Measurements from ENCODE around the gene OR2Y1.
A peak's percentile ranks its signal among the peaks of the same experiment; 100 is the strongest.

Gene OR2Y1, protein sequence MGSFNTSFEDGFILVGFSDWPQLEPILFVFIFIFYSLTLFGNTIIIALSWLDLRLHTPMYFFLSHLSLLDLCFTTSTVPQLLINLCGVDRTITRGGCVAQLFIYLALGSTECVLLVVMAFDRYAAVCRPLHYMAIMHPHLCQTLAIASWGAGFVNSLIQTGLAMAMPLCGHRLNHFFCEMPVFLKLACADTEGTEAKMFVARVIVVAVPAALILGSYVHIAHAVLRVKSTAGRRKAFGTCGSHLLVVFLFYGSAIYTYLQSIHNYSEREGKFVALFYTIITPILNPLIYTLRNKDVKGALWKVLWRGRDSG

DNA sequence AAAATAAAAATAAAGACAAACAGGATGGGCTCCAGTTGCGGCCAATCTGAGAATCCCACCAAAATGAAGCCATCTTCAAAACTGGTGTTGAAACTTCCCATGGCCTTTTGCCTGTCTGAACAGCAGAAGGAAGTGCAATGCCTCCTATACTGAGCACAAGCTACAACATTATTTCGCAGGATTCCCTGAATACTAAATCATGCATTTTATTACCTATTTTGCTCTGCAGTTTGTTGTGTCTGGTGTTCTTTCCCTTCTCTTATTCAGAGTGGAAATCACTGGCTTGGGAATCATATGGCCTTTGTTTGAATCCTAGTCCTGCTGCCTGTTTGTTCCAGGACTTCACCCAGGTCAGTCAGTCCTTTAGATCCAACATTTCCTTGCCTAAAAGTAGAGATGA is at the start of gene OR2Y1:
OR2Y1 (minus strand) TSS at position 101 of the 400 bp plus-strand sequence; CDS start at position 101, 0 bp downstream.
- TF ChIP-seq, protein P1, sequence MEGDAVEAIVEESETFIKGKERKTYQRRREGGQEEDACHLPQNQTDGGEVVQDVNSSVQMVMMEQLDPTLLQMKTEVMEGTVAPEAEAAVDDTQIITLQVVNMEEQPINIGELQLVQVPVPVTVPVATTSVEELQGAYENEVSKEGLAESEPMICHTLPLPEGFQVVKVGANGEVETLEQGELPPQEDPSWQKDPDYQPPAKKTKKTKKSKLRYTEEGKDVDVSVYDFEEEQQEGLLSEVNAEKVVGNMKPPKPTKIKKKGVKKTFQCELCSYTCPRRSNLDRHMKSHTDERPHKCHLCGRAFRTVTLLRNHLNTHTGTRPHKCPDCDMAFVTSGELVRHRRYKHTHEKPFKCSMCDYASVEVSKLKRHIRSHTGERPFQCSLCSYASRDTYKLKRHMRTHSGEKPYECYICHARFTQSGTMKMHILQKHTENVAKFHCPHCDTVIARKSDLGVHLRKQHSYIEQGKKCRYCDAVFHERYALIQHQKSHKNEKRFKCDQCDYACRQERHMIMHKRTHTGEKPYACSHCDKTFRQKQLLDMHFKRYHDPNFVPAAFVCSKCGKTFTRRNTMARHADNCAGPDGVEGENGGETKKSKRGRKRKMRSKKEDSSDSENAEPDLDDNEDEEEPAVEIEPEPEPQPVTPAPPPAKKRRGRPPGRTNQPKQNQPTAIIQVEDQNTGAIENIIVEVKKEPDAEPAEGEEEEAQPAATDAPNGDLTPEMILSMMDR (IDR thresholded peaks at IDR 0.05), result no peak

DNA sequence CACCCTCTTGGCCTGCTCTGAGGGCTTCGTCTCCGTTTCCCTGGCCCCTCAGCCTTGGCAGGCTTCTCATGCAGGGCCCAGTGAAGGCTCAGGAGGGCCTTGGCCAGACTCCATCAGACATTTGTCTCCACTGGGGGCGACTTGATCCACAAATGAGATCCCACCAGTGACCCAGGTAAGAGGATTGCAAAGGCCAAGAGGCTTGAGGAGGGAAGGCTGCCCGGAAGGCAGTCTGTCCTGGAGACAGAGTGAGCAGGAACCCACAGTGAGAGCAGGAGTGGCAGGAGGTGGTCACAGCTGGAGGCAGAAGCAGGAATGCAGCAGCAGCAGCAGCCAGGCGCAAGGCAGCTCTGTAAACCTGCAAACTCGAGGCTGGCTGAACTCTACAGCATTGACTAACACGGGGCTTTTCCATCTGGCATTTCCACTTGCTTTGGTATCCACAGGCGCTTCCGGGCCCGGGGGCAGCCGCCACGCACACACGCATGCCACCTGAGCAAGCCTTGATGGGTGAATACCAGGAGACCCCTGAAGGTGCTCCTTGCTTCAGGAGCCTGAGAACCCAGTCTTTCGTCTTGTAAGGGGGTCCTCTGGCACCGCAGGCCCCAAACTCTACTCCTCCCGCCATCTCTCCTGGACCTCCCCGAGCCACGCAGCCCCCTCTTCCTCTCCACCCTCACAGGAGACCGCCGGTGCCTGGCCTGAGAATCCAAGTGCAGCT is 48.0 kb upstream of the OR2Y1 start:
- TF ChIP-seq, protein P1 (IDR thresholded peaks at IDR 0.05), result no peak

DNA sequence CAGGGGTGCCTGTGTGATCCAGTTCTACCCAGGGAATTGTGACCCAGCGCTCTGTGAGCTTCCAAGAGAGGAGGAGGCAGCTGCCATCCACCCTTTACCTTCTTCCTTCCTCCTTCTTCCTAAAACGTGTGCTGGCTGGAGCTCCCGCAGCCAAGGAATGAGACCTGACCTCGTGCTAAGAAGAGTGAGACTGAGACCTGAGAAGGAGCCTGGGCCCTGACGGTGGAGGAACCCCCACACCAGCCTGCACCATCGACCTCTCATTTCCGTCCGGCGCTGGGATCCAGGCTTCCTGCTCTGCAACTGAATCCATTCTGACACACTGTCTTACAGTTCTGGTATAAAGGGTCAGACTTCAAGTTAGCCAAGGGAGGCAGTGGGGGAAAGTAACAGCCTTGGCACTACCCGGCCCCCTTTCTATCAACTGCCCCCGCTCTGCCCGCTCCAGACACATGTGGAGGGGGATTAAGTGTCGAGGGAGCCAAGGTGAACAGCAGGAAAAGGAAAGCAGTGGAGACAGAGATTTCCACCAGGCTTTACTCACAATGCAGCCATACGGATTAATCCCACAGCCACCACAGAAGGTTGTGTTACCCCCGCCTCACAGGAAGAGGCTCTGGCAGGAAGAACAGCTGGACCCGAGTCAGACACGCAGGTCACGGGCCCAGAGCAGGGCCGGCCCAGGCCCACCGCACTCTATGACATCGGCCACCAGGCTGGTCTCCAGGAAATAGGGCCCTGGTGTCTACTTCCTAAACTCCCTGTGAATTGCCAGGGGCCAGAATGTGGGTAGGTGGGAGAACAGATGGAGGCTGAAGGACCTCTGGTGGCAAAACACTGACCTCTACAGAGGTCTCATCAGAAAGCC is 46.9 kb upstream of the OR2Y1 start:
- TF ChIP-seq, protein P1 (IDR thresholded peaks at IDR 0.05), result no peak

DNA sequence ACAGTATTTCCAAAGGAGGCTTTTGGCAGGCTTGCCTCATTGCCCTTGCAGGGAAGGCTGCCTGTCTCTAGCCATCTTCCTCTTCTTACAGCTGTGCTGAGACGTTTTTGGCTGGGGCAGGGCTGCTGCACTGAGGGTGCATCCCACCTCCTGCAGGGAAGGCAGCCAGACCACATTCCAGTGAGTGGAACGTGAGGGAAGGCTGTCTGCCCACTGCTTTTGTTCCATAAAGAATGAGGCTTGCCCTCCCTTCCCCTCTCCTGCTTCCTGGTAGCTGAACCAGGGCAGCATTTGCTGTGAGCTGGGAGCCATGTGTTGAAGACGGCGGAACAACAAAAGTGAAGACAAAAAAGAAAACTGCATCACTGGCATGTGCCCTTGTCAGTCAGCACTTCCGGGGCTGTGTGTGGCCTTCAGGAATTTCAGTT is 46.0 kb upstream of the OR2Y1 start:
- TF ChIP-seq, protein P1 (IDR thresholded peaks at IDR 0.05), result no peak

DNA sequence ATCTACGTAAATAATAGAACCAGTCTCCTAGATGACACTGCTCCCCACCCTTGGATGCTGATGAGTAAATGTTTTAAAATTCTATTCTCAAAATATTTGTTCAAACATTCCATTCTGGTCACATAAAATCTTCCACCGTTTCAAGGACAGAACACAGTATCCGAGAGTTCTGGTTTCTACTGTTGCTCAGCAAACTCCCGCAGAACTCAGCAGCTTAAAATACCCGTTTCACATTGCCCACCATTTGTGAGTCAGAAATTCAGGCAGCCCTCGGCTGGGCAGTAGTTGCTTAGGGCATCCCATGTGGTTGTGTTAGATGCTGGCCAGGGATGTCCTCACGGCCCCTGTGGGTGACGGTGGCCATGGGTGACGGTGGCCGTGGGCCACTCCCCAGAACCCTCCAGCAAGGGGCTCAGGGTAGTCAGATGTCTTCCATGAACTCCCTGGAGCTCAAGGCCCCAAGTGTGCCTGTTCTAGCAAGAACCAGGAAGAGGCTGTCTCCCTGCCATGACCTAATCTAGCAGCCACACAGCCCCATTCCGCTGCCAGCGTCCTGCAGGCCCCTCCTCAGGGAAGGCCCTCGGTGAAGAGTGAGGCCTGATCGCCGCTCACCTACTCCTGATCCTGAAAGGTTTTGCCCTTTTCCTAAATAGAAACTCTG is 45.4 kb upstream of the OR2Y1 start:
- TF ChIP-seq, protein P1 (IDR thresholded peaks at IDR 0.05), result no peak

DNA sequence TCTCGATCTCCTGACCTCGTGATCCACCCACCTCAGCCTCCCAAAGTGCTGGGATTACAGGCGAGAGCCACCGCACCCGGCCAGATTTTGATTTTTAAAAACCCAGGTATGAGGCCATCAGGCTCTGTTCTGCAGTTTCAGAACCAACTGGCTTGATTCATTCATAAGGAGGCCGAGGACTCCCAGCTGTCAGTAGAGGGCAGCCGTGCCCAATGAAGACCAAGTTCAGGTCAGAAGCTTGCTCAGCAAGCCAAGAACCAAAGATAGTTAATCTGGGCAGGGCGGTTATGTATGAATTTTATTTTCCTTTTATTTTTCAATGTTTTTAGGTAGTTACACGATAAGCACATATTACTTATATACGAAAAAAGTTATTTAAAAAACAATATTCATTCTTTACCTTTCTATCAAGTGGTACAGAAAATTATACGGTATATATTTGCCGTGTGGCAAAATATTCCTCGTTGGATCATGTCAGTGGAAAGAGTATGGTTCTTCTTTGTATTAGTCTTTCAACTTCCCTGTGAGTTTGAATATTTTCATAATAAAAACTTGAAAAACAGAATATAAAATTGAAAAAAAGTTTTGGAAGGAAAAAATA is 44.7 kb upstream of the OR2Y1 start:
- TF ChIP-seq, protein P1 (IDR thresholded peaks at IDR 0.05), result peak; percentile 89

All from LNCAP (cell line).